Measurements from ENCODE around the gene CTSZ. TPM values are rescaled to one million over a fixed set of nuclear protein-coding genes. Genes with fewer than 3 reads are reported as not detected.

CTSZ gene
- total RNA-seq, 4 donors from 2014 or later = 22.3 to 89.7 (median 57.2) TPM

- no peak for DNase-seq
- no peak overlapping the region for H3K27ac ChIP-seq
- no peak overlapping the region for H3K4me3 ChIP-seq
- H3K4me1 ChIP-seq = peaks cover 0 to 21% (median 0%) of the 10 kb centered on the region in 3 donors
- H3K36me3 ChIP-seq = peaks cover 0 to 13% (median 0%) of the 10 kb centered on the region in 3 donors
- intact Hi-C loops (cut with DNase I) = no loop called here
- no peak for TF ChIP-seq POLR2A (IDR thresholded peaks at IDR 0.05)
- TF ChIP-seq, protein P1, sequence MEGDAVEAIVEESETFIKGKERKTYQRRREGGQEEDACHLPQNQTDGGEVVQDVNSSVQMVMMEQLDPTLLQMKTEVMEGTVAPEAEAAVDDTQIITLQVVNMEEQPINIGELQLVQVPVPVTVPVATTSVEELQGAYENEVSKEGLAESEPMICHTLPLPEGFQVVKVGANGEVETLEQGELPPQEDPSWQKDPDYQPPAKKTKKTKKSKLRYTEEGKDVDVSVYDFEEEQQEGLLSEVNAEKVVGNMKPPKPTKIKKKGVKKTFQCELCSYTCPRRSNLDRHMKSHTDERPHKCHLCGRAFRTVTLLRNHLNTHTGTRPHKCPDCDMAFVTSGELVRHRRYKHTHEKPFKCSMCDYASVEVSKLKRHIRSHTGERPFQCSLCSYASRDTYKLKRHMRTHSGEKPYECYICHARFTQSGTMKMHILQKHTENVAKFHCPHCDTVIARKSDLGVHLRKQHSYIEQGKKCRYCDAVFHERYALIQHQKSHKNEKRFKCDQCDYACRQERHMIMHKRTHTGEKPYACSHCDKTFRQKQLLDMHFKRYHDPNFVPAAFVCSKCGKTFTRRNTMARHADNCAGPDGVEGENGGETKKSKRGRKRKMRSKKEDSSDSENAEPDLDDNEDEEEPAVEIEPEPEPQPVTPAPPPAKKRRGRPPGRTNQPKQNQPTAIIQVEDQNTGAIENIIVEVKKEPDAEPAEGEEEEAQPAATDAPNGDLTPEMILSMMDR (IDR thresholded peaks at IDR 0.05) = no peak
- no peaks in the 10 kb centered on the region for H3K27me3 ChIP-seq
- WGBS, 2 donors = 84 to 85% methylated on average over 6 to 8 of the region's 16 CpGs
- no peaks in the 10 kb centered on the region for H3K9me3 ChIP-seq
Observed at GRCh38 chr20:59017493-59018231, 10.6 kb upstream of the CTSZ start.

- 36 to 57% methylated on average over 4 of the region's 4 CpGs for WGBS, 2 donors
Observed at GRCh38 chr20:59016795-59017492, 9.9 kb upstream of the CTSZ start.

GRCh38 chr20:59015812-59016711 is 9.0 kb upstream of the CTSZ start:
- TF ChIP-seq POLR2A (IDR thresholded peaks at IDR 0.05) = no peak
- TF ChIP-seq, protein P1 (IDR thresholded peaks at IDR 0.05) = no peak
- WGBS, 2 donors = 73 to 80% methylated on average over 10 to 15 of the region's 16 CpGs
- intact Hi-C loops (cut with DNase I) = no loop called here
- Histone ChIP-seq H3K9me3 (no peaks in the 10 kb centered on the region), H3K36me3 (no peaks in the 10 kb centered on the region), H3K4me1 (peaks cover 0 to 28% (median 2%) of the 10 kb centered on the region in 3 donors), H3K27me3 (no peaks in the 10 kb centered on the region), H3K4me3 (no peak overlapping the region), H3K27ac (no peak overlapping the region)
- no peak for DNase-seq

More at GRCh38 chr20:59016795-59017492, 9.9 kb upstream of the CTSZ start:
- no peak for DNase-seq
- Histone ChIP-seq H3K4me3 (no peak overlapping the region), H3K36me3 (peaks cover 0 to 6% (median 0%) of the 10 kb centered on the region in 3 donors), H3K27me3 (no peaks in the 10 kb centered on the region), H3K27ac (no peak overlapping the region), H3K4me1 (peaks cover 0 to 21% (median 0%) of the 10 kb centered on the region in 3 donors), H3K9me3 (no peaks in the 10 kb centered on the region)
- intact Hi-C loops (cut with DNase I) = no loop called here
- TF ChIP-seq, protein P1 (IDR thresholded peaks at IDR 0.05) = no peak
- no peak for TF ChIP-seq POLR2A (IDR thresholded peaks at IDR 0.05)

DNA sequence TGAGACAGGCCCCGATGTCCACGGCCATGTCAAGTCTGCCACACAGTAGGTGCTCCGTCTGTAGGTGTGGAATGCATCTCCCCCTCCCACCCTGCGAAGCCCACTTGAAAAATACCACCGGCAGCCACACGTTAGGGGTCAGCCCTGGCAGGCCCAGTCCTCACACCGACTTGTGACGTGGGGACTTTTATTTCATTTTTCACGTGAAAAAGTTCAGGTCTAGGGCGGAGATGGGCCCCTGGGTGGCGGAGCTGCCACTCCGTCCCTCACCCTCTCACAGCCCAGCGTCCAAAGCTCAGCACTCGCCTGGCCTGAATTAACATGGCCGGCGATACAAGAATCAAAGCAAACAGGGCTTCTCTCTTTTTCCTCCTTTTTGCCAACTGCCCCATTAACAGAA is 8.4 kb upstream of the CTSZ start:
- Histone ChIP-seq H3K4me1 (peaks cover 3 to 28% (median 8%) of the 10 kb centered on the region in 3 donors), H3K27ac (no peak overlapping the region), H3K9me3 (no peaks in the 10 kb centered on the region), H3K36me3 (no peaks in the 10 kb centered on the region), H3K4me3 (no peak overlapping the region), H3K27me3 (no peaks in the 10 kb centered on the region)
- WGBS, 2 donors = 88 to 90% methylated on average over 8 to 16 of the region's 16 CpGs
- intact Hi-C loops (cut with DNase I) = no loop called here
- TF ChIP-seq, protein P1 (IDR thresholded peaks at IDR 0.05) = no peak
- TF ChIP-seq POLR2A (IDR thresholded peaks at IDR 0.05) = no peak
- no peak for DNase-seq
